ENCODE results near the gene PTPRD. TPM values are rescaled to one million over a fixed set of nuclear protein-coding genes. Genes with fewer than 3 reads are reported as not detected.
"Not testable (repeated sequence)": the region's sequence is repeated elsewhere in the genome, so short reads cannot be mapped to it uniquely, and the experiment has no call there.

Gene PTPRD
- polyA plus RNA-seq, 1 donor, result 88.9 TPM

DNA sequence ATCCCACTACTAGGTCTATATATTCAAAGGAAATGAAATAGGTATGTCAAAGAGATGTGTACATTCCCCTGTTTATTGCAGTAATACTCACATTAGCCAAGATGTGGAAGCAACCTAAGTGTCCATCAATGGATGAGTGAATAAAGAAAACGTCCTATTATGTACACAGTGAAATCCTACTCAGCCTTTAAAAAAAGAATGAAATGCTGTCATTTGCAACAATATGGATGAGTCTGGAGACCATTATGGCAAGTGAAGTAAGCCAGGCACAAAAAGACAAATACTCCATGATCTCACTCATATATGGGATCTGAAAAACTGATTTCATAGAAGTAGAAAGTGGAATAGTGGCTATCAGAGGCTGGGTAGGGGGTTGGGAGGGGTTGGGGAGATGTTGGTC, 1904.1 kb downstream of the PTPRD start:
- DNase-seq, result no peak

- DNase-seq, result no peak
Measured at GRCh38 chr9:8706998-8707397, 1905.8 kb downstream of the PTPRD start.

GRCh38 chr9:8706531-8706930, 1906.3 kb downstream of the PTPRD start:
- DNase-seq, result peak; percentile 6

GRCh38 chr9:8705861-8706260, 1906.9 kb downstream of the PTPRD start:
- DNase-seq, result peak; percentile 43

GRCh38 chr9:8703904-8704303, 1908.9 kb downstream of the PTPRD start:
- DNase-seq, result no peak

DNA sequence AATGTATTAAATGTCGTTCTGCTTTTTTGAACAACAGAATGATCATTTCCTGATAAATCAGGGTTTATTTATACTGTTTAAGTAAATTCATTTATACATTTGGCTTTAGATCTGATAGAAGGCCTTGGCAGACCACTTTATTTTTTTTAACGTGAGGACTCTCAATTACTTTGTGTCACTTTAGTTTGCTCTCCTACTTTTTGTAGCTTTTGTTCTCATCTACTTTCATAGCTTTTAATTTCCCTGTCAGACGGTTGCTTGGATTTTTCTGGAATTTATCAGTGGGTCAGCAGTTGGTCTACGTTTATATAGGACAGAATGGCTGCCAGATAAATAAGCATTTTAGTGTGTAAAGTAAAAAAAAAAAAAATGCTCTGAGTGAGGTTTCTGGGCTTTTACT, 1910.9 kb downstream of the PTPRD start:
- DNase-seq, result no peak

DNA sequence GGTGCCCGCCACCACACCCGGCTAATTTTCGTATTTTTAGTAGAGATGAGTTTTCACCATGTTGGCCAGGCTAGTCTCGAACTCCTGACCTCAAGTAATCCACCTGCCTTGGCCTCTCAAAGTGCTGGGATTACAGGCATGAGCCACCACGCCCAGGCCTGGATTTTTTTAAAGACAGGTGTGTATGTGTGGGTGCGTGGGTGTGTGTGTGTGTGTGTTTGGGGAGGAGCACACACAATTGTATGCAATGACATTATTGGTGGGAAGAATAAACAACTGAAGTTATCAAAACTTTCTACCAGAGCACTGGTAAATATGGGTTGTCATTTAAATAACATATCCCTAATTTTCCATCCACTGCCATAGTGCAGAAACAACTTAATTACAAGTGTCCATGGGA, 1915.2 kb downstream of the PTPRD start:
- not testable (repeated sequence) for DNase-seq

DNA sequence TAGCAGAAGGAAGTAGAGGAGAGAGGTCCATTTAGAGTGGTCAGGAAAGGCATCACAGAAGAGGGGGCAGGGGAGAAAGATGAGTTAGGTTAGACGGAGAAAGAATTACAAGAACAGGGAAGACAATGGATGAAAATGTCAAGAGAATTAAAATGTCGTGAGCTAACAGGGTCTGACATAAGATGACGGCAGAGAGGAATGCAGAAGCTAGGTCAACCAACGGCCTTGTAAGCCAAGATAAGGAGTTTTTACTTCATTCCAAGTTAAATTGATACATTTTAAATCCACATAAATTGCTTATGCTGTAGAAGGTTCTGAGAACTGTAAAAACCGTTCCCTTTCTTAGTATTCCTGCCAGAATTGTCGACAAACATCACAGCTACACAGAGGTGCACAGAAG, 1916.3 kb downstream of the PTPRD start:
- no peak for DNase-seq

DNA sequence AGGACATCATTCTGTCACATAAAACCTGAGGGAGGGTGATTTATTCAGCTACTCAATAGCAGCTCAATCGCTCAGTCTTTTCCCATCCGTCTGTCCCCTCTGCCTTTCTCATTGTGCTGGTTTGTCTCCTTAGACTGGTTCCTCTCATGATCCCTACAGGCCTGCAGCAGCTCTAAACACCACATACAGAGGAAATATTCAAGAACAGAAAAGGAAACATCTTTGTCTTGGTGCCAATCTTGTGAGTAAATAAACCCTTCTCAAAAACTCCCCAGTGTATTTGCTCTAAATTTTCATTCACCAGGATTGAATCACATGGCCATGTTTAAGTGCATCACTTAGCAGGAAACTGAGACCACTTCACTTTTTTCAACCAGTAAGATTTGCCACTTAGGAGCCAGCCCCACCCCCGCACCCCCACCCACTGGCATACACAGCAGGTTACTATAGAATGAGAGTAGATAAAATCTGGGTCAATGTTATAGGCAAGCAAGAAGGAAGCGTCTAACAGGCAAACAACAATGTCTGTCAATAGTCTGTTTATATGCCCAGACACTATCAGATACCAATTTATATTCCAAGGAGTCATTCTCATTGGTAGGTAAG, 1917.7 kb downstream of the PTPRD start:
- no peak for DNase-seq

DNA sequence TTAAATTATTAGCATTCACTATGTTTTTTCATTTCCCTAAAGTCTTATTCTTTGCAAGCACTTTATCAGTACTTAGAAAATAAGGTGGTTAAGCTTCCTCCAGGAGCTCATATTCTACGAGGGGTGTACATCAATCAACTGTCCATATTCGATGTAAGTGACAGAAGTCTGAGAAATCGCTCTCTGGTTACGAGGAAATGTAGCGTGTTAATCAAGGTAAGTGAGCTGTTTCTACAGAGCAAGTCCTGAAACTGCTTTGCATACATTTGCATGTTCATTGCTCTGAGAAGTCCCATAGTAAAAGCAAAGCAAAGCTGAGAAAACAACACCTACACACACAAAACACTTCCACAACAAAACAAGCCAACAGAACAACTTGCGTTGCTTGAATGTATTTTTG, 1919.3 kb downstream of the PTPRD start:
- DNase-seq, result no peak

GRCh38 chr9:8686516-8686915, 1926.3 kb downstream of the PTPRD start:
- no peak for DNase-seq

DNA sequence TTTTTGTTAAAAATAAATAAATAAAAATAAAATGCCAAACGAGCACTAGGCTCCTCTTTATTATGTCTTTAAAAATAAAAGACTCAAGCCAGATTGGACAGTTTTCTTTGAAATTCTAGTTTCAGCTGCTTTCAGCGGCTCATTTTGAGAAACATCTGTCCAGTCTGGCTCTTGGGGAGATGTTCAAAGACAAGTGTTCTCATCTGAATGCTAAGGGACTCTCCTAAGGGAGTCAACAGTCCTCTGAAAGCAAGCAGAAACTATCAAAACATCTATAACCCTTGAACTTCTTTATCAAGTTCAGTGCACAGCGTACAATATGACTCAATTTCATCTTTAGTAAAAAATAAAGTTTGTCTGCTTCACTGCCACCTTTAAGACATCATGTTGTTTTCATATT, 1927.0 kb downstream of the PTPRD start:
- no peak for DNase-seq

GRCh38 chr9:8684978-8685708, 1927.7 kb downstream of the PTPRD start:
- no peak for DNase-seq

DNA sequence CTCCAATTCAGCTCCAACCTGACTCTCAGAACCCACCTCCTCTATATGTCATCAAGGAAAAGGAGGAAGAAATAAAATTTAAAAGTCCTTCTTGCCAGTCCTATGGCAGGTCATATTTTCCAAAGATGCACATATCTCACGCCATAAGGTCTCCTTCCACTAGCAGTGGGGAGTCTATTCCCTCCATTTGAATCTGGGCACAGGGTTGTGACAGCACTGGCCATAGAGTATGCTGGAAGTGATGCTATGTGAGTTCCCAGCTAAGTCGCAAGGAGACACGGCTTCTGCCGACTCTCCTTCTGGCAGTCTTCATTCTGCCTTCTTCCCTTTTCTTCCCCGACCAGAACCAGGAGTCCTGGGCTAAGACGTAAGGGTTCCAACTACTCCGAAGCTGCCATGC, 1929.3 kb downstream of the PTPRD start:
- no peak for DNase-seq

DNA sequence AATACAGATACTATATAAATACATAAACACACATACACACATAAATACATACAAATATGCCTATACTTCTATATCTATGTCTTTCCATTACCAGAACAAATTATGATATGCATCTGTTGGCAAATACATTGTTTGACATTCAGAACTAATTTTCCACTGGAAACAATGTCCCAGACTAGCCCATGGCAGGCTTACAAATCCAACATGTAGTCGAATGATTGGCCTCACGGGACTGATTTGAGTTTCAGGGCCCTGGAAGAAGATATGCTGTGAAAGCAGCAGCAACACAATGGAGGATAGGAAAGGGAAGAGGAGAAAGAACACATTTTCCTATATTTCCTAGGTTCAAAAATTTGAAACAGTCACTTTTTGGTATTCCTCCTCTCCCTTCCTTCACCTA, 1932.1 kb downstream of the PTPRD start:
- no peak for DNase-seq

DNA sequence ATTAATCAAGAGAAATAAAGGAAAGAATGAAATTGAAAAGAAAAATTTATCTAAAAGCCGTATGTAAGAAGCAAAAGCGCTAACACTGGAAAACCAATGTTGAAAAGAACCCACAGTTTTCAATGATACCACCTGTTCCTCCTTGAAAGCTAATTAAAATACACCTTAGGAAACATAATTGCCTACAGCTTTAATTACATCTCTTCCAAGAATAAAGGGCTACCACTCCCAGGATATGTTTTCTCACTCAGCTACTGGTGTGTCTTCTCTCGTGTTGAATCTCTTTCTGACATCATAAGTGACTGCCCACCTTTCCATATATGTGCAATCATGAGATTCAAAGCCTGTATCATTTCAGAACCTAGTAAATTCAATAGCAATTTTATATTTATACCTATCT, 1932.6 kb downstream of the PTPRD start:
- DNase-seq, result no peak

DNA sequence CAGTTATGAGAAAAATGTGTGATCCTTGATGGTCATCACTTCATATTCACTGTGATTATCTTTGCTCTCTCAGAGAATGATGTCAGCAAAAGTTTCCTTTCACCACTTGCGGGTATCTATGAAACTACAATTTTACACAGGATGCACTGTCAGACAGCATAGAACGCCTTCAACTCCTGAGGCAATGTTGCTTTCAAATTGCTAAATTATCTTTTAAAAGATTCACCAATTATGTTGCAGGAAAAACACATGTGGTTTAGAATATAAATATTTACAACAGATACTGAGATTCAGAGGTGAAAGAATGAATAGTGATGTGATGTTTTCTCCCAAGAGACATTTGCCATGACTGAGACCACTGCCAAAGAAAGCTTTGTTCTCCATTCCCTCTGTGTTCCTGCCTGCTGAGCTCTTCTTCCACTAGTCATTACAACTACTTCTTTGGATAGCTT, 1933.4 kb downstream of the PTPRD start:
- DNase-seq, result no peak

DNA sequence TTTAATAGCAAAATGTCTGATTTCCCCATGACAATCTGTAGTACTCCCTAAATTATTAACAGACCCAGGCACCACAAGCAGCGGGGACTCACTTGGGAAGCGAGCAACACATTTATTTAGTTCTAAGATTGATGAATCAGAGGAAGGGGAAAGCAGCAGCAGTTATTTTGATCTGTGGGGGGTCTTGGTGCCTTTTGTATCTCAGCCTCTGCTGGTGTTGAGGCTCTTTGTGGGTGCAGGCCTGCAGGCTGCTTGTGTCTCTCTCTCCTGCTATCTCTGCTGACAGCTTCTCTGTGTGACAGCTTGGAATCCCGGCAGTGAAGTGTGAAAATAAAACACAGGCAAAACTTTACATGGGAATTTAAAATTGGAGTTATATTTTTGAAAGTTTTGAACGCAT, 1935.1 kb downstream of the PTPRD start:
- no peak for DNase-seq

GRCh38 chr9:8674536-8674935, 1938.3 kb downstream of the PTPRD start:
- no peak for DNase-seq

DNA sequence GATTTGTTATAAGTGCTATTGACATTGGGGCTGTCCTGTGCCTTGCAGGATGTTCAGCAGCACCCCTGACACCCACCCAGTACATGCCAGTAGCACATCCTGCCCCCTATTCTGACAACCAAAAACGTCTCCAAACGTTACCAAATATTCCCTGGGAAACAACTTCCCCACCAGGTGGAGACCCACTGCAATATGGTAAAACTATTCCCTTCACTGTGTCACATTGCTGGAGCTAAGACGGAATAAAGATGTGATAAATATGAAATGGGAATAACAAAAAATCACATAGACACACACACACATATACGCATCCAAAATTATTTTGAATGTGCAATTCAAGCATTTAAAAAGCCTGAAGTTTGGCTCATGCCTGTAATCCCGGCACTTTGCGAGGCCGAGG, 1939.0 kb downstream of the PTPRD start:
- no peak for DNase-seq

- DNase-seq, result no peak
Measured at GRCh38 chr9:8670751-8671150, 1942.1 kb downstream of the PTPRD start.

- DNase-seq, result no peak
Measured at GRCh38 chr9:8668751-8669150, 1944.1 kb downstream of the PTPRD start.

GRCh38 chr9:8668231-8668630, 1944.6 kb downstream of the PTPRD start:
- no peak for DNase-seq

- no peak for DNase-seq
Measured at GRCh38 chr9:8666060-8666459, 1946.7 kb downstream of the PTPRD start.

GRCh38 chr9:8660383-8660782, 1952.4 kb downstream of the PTPRD start:
- peak; percentile 67 for DNase-seq

Measured in hindlimb muscle (tissue), 1 donor.